Right lobe of liver (tissue), 6 donors: ENCODE measurements around the gene DNAJB14. TPM values are rescaled to one million over a fixed set of nuclear protein-coding genes. Genes with fewer than 3 reads are reported as not detected.

Experiments
- ATAC-seq, 4 donors: fragments of 200-7000 bp; cut with Tn5 transposase; one replicate each; pipeline ENCODE4 v1.9.1; 2020; ENCODE audit warnings: mild to moderate bottlenecking in 4 of 4, moderate library complexity in 4 of 4
- DNase-seq, 3 donors: peaks; one replicate each; pipeline ENCODE4 v3.0.0-alpha.2; 2020
- H3K27ac ChIP-seq, 3 donors: fragments of 200-600 bp; one replicate each; pipeline ENCODE4 v1.8.0; 2022
- H3K27me3 ChIP-seq, 2 donors: fragments of 200-600 bp; one replicate each; pipeline ENCODE4 v1.8.0; 2022
- H3K36me3 ChIP-seq, 4 donors: fragments of 200-600 bp; sonication (generic) in 1 of 4; one replicate each; pipeline versions ENCODE4 v1.5.1 to v1.8.0; 2017 to 2022; ENCODE audit warnings: control low read depth in 1 of 4
- H3K4me1 ChIP-seq, 4 donors: fragments of 200-600 bp; sonication (generic) in 1 of 4; one replicate each; pipeline versions ENCODE4 v1.5.1 to v1.8.0; 2017 to 2022; ENCODE audit warnings: control low read depth in 1 of 4
- H3K4me3 ChIP-seq, 3 donors: fragments of 200-600 bp; one replicate each; pipeline ENCODE4 v1.8.0; 2022
- H3K9me3 ChIP-seq, 4 donors: fragments of 200-600 bp; sonication (generic) in 1 of 4; one replicate each; pipeline versions ENCODE4 v1.5.1 to v1.8.0; 2017 to 2022; ENCODE audit warnings: control low read depth in 1 of 4
- POLR2A ChIP-seq: fragments of 450-650 bp; IDR thresholded peaks from one replicate; pipeline ENCODE4 v1.6.1; 2017; ENCODE audit warnings: antibody characterized with exemption, mild to moderate bottlenecking
- WGBS: methylation state at CpG from one replicate; pipeline ENCODE4 v1.1.6; 2018; ENCODE audit warnings: low coverage, low lambda C conversion rate; ENCODE audit not compliant: insufficient coverage; ENCODE audit errors: missing lambda C conversion rate; 5-methylcytosine and 5-hydroxymethylcytosine counted together
- intact Hi-C, 2 donors: fragments of 100-400 bp; cut with DNase I; formaldehyde crosslinking; loops; one replicate each; pipeline versions ENCODE4 v1.11.2 to v1.14.1; 2022
- total RNA-seq, 6 experiments: library from RNA; depleted of rRNA in 2 of 6; stranded (reverse); fragments of >200 nt in 2 of 6; fragmentation: NEBNext Ultra II Directional in 3 of 6; extraction: Animal tissue kit (Norgen Biotek cat#: 25700) in 3 of 6; gene quantifications; one replicate each; pipeline versions ENCODE4 v1.1.0 to v1.2.4, GENCODE V29; 2016 to 2023
- TF ChIP-seq, protein P1 (sequence below), 4 donors: fragments of 200-600 bp in 3 of 4; fragments of 450-650 bp in 1 of 4; IDR thresholded peaks; one replicate each; pipeline versions ENCODE4 v1.5.1 to v1.8.0; 2016 to 2022; ENCODE audit warnings: antibody characterized with exemption in 4 of 4, mild to moderate bottlenecking in 2 of 4
- donor health status: DM: no; HTN: yes; CAD: no.
- donor health status: DM: no; HTN: no; CAD: no.
- donor health status: DM: no; HTN: no; CAD: no.
- donor health status: DM: no; HTN: yes; CAD: no.
- donor health status: DM: no; HTN: yes; CAD: no.

The DNAJB14 gene
- total RNA-seq, 6 experiments from 2014 or later: 12.2 to 16.6 (median 16.1) TPM

- Histone ChIP-seq H3K36me3 (peaks cover 0 to 61% (median 17%) of the 10 kb centered on the region in 4 donors), H3K27me3 (no peaks in the 10 kb centered on the region), H3K4me3 (no peak overlapping the region), H3K9me3 (no peaks in the 10 kb centered on the region), H3K4me1 (no peaks in the 10 kb centered on the region), H3K27ac (no peak overlapping the region)
- intact Hi-C loops: no loop called here
- DNase-seq (no peak), ATAC-seq (peak in 2 of 4 donors; percentile 36 to 41)
- 68% methylated on average over 2 of the region's 2 CpGs for WGBS
- TF ChIP-seq, protein P1, sequence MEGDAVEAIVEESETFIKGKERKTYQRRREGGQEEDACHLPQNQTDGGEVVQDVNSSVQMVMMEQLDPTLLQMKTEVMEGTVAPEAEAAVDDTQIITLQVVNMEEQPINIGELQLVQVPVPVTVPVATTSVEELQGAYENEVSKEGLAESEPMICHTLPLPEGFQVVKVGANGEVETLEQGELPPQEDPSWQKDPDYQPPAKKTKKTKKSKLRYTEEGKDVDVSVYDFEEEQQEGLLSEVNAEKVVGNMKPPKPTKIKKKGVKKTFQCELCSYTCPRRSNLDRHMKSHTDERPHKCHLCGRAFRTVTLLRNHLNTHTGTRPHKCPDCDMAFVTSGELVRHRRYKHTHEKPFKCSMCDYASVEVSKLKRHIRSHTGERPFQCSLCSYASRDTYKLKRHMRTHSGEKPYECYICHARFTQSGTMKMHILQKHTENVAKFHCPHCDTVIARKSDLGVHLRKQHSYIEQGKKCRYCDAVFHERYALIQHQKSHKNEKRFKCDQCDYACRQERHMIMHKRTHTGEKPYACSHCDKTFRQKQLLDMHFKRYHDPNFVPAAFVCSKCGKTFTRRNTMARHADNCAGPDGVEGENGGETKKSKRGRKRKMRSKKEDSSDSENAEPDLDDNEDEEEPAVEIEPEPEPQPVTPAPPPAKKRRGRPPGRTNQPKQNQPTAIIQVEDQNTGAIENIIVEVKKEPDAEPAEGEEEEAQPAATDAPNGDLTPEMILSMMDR (IDR thresholded peaks at IDR 0.05): peak; percentile 40 to 52 (median 46)
- no peak for TF ChIP-seq POLR2A
Observed at GRCh38 chr4:99885063-99885664, 61.3 kb downstream of the DNAJB14 start.

- 74% methylated on average over 3 of the region's 3 CpGs for WGBS
- H3K9me3 ChIP-seq: no peaks in the 10 kb centered on the region
- TF ChIP-seq, protein P1 (IDR thresholded peaks at IDR 0.05): no peak
- TF ChIP-seq POLR2A: no peak
- H3K4me3 ChIP-seq: no peak overlapping the region
- DNase-seq (no peak), ATAC-seq (no peak)
- intact Hi-C loops: no loop called here
- peaks cover 0 to 61% (median 22%) of the 10 kb centered on the region in 4 donors for H3K36me3 ChIP-seq
- H3K4me1 ChIP-seq: no peaks in the 10 kb centered on the region
- H3K27me3 ChIP-seq: no peaks in the 10 kb centered on the region
- no peak overlapping the region for H3K27ac ChIP-seq
Observed at GRCh38 chr4:99879458-99879857, 67.0 kb downstream of the DNAJB14 start.

DNA sequence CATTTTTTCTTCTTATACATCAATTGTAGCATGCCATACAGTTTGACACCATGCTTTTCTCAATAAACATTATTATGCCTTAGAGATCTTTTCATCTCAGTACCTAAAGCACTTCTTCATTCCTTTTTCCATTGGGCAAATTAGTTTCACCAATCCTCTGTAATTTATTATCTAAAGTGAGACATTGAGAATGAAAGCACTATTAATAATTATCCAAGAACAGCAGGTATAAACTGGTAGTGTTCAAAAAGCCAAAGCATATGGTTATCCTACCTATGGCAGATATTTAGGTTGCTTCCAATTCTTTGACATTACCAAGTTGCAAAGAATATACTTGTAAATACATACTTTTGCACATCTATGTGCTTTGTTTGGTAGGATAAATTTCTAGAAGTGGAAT lies 67.8 kb downstream of the DNAJB14 start:
- Histone ChIP-seq H3K4me1 (no peaks in the 10 kb centered on the region), H3K27ac (no peak overlapping the region), H3K27me3 (no peaks in the 10 kb centered on the region), H3K36me3 (peaks cover 0 to 56% (median 19%) of the 10 kb centered on the region in 4 donors), H3K4me3 (no peak overlapping the region), H3K9me3 (no peaks in the 10 kb centered on the region)
- ATAC-seq (no peak), DNase-seq (no peak)
- TF ChIP-seq POLR2A: no peak
- TF ChIP-seq, protein P1 (IDR thresholded peaks at IDR 0.05): no peak
- intact Hi-C loops: no loop called here

DNA sequence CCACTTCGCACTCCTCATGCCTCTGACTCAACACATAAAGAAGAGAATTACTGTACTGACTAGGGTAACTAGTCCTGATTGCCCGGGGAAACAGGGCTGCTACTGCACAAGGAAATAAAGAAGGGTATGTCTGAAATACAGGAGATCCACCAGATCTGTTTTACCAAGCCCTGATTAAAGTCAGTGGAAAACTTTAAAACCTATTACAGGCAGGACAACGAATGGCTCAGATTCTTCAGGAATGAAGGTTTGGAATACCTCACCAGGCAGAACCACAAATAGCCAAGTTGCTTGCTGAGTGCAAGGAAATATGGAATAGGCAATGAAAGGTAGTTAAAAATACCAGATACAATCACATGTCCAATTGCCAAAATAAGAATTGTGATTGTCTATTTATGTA lies 69.5 kb downstream of the DNAJB14 start:
- TF ChIP-seq, protein P1 (IDR thresholded peaks at IDR 0.05): no peak
- no peak for TF ChIP-seq POLR2A
- Histone ChIP-seq H3K36me3 (peaks cover 0 to 41% (median 19%) of the 10 kb centered on the region in 4 donors), H3K27me3 (no peaks in the 10 kb centered on the region), H3K27ac (no peak overlapping the region), H3K9me3 (no peaks in the 10 kb centered on the region), H3K4me1 (no peaks in the 10 kb centered on the region), H3K4me3 (no peak overlapping the region)
- 96% methylated on average over 3 of the region's 3 CpGs for WGBS
- intact Hi-C loops: no loop called here
- DNase-seq (no peak), ATAC-seq (no peak)

GRCh38 chr4:99875071-99875470 lies 71.3 kb downstream of the DNAJB14 start:
- H3K4me1 ChIP-seq: no peaks in the 10 kb centered on the region
- H3K9me3 ChIP-seq: no peaks in the 10 kb centered on the region
- DNase-seq: no peak
- H3K27ac ChIP-seq: no peak overlapping the region
- no peak overlapping the region for H3K4me3 ChIP-seq
- H3K27me3 ChIP-seq: no peaks in the 10 kb centered on the region
- intact Hi-C loops: no loop called here
- no peak for TF ChIP-seq POLR2A
- TF ChIP-seq, protein P1 (IDR thresholded peaks at IDR 0.05): no peak
- peaks cover 0 to 22% (median 7%) of the 10 kb centered on the region in 4 donors for H3K36me3 ChIP-seq
- no peak for ATAC-seq
